Stimulated activated CD8-positive, alpha-beta memory T cell treated with anti-CD3 and anti-CD28 coated beads, Interleukin-15, amount 100 ng/mL, for 4 hours (primary cell): ENCODE data around the gene FOXP1.

Experiments
- DNase-seq, 2 donors: peaks; one replicate each; pipeline ENCODE4 v3.0.0-alpha.2; 2020; ENCODE audit warnings: low read depth in 2 of 2

FOXP1 gene

DNA sequence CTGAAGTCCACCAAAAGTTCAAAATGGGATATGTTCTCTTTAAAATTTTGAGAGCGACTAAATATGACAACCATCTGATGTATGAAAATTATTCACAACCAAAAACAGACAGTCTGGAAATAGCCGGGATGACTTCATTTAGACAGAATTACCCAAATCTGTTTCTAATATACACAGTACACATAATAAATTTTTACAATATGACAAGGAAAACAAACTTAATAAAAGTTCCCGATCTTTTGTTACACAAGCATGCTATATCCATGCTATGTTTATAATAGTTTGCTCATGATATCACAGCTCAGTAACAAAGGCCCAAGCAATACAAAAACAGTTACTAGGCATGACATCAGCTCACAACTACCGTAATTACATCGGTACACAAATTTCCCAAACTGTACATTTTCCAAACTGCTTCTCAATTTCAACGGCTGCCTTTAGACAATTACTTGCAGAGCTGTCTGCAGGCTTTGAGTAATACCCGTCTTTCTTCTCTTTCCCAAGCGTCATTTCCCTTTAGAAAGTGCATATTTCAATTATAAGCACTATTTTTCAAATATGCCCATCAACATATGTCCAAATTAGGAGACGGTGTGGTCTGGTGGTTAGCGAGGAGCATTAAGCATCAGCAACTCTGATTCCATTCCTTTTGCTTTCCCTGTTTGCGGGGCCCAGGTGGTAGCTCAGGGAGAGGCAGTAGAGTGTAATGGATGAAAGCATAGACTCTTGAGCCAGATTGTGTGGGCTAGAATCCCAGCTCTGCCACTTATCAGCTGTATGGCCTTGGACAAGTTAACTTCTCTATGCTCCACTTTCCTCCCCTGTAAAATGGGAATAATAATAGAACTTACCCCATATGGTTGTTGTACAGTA, 481.2 kb downstream of the FOXP1 start:
- no peak for DNase-seq

- no peak for DNase-seq
These were observed 481.9 kb downstream of the FOXP1 start for GRCh38 chr3:71101626-71102025.

DNA sequence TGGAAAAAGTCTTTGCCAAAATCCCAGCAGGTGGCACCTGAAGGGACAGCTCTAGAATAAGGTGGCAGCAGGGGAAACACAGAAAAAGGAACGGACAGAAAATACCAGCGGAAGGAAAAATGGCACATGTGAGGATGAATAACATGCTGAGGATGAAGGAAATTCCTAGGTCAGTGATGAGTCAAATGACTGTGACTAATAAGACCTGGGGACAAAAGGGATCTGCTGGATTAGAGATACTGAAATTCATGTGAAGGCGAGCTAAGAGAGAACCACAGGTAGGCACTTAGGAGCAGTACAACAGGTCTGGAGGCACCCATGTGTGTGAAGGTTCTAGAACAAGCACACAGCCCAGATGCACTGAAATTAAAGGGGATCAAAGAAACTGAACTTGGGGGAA, 482.5 kb downstream of the FOXP1 start:
- DNase-seq: no peak

DNA sequence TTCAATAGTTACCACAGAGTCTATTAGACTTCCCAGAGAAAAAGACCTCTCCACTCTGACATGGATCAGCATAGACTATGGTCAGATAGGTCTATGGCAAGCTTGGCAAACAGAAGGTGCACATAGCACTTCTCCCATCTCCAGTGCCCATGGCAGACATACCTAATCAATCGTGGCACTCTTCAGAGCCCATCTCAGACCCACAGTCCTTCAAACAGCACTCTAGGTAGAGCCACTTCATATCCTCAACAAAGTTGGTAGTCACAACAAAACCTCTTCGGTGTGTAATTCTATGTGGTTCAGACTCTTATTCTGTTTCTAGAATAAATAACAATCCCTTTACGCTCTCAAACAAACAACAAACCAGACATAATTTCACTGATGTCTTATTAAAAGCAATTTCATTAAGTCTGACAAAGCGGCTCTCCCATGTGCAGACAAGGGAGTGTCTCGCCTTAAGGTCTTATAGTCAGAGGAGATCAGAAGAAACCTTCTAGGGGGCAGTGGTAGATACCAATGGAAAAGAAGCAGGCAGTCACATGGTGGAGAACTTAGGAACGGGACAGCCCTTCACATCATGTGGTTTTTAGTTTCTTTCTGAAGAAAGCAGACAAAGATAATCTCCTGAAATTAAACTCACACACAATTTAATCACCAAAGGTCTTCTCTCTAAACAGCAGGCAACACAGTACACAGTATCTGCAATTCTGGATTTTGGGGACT, 483.4 kb downstream of the FOXP1 start:
- DNase-seq: no peak

DNA sequence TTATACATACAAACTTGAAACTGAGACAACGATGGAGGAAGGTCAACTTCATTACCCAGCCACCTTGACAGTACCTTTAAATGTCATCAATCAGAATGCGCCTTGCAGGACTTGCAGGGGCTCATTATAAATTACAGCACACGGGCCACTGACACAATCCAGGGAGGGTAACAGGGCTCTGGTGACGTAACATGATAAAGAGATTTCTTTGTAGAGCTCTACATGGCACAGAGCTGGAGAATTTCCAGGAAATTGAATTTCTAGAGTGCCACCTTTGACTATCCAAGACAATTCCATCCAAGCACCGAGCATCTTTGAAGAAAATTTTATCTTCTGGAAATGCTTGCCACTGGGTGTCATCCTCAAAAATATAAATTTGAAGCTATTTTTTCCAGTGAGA, 486.0 kb downstream of the FOXP1 start:
- no peak for DNase-seq

DNA sequence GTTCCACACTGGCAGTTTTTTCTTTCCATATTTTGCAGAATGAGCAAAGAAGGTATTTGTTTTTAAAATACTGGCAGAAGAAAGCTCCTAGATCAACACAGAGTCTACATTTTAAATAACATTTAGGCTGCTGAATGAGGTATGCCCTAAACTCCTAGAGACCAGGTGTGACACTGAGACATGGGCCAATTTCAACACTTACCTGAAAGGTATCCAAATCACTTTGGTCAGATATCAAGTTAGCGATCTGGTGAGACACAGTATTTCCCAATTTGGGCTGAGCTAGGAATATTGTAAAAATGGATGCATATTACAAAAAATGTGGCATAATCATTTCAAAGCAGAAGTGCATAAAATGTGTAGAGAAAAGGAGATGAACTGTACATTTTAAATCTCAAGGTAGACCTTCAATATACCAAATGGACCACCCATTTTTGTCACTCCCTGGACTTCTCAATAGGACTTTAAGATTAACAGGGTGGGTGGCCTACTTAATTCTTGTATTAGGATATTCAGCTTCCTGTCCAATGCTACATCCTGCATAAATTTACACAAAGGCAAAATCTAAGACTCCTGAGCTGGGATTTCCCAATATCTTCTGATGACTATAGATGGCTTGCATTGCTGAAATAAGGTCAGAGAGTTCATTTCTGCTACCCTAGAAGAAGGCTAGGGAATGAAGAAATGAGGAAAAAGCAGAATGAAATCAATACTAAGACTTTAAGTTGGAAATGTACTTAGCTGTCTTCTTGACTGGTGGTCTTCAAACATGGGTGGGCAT, 487.8 kb downstream of the FOXP1 start:
- DNase-seq: no peak

GRCh38 chr3:71094658-71095209, 488.8 kb downstream of the FOXP1 start:
- no peak for DNase-seq

DNA sequence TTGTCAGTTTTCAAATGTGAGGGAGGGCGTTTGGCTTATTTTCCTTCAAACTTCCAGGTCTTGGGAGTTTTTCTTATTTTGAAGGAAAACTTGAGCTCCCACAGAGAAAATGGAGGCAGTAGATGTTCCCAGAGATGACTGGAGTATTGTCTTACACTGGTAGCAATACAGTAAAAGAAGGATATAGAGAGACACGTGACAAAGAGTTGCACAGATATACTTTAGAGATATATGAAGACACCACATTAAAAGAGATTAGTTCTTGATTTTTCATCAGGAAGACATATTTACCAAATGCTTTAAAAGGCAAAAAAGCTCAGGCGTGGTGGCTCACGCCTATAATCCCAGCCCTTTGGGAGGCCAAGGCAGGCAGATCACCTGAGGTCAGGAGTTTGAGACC, 490.9 kb downstream of the FOXP1 start:
- DNase-seq: no peak

DNA sequence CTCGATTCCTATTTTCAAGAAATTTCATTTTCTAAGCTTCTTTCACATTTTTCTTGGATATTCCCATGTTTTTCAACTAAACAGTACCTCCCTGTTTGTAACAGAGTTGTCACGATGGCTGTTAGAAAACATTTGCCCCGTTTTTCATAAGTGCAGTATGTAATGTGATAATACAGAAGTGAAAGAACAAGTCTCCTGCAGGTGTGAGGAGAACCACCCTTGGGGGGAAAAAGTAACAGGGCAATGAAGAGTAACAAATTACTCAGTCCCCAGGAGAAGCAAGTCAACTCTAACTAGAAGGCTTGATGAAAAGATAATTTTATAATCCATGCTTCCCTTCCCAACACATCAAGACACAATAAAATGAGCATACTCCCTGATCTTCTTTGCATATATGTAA, 493.3 kb downstream of the FOXP1 start:
- DNase-seq: no peak

- DNase-seq: no peak
These were observed 494.2 kb downstream of the FOXP1 start for GRCh38 chr3:71089271-71089847.

GRCh38 chr3:71088742-71089141, 494.8 kb downstream of the FOXP1 start:
- DNase-seq: no peak

DNA sequence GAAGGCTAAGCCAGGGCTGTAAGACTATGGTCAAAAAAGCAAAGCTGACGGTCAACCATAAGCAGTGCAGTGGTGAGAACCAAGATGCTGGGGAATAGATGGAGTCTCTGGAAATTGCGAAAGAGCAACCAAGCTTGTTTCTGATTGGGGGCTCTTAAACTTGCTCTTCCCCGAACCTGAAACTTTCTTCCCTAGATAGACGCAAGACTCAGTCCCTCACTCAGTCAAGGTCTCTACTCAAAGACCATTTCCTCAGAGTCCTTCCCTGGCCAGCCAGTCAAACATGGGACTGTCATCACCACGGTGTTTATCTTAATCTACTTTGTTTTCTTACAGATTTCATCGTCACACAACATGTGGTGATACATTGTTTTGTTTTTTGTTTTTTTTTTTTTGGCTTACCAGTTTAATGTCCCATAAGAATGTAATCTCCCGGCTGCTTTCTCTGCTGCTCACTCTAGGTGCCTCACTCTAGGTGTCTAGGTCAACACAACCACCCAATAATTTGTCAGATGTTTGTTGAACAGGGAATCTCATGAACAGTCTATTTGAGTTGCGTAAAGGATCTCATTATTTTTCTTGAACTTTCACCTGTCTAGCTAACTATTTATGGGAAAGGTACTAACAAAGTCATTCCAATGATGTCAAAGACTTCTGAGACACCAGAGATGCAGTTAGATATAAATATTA, 495.4 kb downstream of the FOXP1 start:
- no peak for DNase-seq

DNA sequence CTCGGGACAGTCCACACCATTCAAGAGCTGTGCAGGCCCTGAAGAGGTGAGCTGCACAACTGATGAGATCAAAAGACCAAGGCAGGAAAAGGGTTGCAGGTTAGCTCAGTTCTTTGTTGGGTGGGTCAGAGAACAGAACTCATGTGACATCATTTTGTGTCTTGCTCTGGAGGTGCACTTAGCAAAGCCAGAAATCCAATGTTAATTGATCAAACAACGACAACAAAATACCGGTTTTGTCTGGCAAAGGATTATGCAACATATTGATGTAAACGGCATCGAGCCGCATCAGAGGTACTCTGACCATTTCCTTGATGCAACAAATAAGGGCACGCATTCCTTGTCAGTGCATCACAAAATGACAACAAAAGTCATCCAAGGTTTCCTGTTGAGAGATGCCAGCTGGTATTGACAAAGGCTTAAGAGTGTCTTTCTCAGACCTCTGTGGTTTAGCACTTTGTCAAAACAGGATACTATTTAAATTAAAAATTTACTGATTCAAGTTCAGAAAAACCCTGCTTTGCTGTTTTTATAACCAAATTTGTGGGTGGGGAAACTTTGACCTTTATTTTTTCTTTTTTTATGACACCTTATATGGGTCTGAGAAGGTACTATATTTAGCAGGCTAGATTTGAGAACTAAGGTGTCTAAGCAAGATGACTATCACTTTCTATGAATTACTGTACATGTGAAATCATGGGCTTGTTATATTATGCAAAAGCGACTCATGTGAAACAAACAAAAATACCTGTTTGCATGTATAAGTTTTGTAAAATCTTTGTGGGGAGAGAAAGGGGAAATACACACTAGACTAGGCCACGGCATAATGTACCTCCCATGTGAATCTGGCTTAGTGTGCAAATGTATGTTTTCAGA, 496.1 kb downstream of the FOXP1 start:
- DNase-seq: no peak

- DNase-seq: no peak
These were observed 496.8 kb downstream of the FOXP1 start for GRCh38 chr3:71086777-71087142.

DNA sequence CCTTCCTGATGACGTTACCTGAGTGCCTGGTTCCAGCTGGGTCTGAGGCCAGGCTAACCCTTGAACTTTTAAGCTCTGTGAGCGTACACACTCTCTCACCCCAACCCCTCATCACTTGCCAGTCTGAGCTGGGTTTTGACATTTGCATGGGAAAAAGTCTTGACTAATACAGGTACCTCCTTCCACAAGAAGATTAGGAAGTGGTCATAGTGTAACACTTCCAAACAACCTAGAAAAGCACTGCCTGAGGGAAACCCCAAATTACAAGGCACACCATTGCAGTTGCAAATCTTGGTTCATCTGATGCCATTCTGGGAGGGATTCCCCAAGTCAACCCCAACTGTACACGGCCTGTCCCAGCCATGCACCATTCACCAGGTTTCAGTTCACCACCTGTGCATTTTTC, 499.8 kb downstream of the FOXP1 start:
- DNase-seq: no peak

- no peak for DNase-seq
These were observed 500.7 kb downstream of the FOXP1 start for GRCh38 chr3:71082833-71083232.

- DNase-seq: no peak
These were observed 502.9 kb downstream of the FOXP1 start for GRCh38 chr3:71080517-71081083.

DNA sequence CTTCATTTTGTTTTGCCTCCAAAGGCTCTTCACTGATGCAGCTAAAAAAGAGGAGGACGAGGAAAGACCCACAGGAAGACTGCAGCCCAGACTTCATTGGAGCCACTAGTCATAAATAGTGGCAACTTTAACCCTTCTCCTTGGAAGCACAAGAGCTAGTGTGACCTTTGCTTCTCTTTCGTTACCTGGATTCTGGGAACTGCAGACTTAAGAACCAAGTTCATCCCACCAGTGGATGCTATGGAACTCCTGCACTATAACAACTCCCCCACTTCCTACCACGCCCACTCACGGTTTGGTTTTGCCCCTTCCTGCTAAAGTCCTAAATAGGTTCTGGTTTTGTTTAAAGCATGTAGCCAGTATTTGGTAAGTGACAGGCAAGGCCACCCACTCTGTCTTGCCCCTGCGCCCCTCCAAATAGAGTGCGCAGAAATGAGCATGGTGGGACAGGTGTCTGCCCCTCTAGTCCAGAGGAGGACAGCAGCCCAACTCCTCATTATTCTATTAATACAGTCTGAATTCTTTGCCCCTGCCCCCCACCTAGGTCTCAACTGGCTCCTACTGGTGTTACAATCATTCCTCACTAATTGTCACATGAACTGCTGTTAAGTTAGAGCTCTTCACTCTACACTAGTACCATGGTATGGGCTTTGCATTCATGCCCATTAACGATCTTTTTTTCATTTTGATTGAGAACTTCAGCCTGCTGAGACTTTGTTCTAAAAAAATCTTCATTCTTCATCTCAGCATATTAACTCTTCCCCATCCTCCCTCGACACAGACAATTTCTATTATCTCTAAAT, 504.6 kb downstream of the FOXP1 start:
- no peak for DNase-seq

DNA sequence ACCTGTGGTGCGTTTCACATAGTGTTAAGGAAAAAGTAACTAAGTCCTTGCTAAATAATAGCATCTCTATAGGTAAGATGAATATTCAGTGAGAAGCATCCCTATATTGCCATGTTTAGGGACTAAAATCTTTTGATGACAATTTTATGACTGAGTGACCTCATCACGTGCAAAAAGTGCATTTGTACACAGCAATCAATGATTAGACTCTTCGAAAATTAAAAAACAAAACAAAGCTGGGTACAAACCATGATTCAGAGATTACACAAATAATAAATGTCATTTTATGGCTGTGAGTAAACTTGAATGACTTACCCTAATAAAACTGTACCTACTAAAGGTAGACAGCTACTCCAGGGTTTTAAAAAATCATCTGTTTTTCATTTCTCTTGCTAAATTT, 505.3 kb downstream of the FOXP1 start:
- DNase-seq: no peak
